OCI-LY1 (cell line): ENCODE results near the gene NNT.

Experiments used
- CTCF ChIP-seq: fragments of 200-600 bp; sonication (generic), shearing (Covaris generic); IDR thresholded peaks from 2 replicates; pipeline ENCODE4 v1.5.1; 2017; ENCODE audit warnings: mild to moderate bottlenecking, antibody characterized with exemption, low read length, moderate library complexity, mixed read lengths
- EZH2 ChIP-seq: fragments of 200-600 bp; sonication (generic), shearing (Covaris generic); IDR thresholded peaks from 2 replicates; pipeline ENCODE4 v1.8.0; 2017; ENCODE audit warnings: borderline replicate concordance, mixed run types, mild to moderate bottlenecking, antibody characterized with exemption, low read length, moderate library complexity, mixed read lengths

- no peak for TF ChIP-seq CTCF
- TF ChIP-seq EZH2: no peak
Measured at GRCh38 chr5:43613370-43613769, 10.4 kb downstream of the NNT start.
